Measurements from ENCODE around the gene PRORP. TPM values are rescaled to one million over a fixed set of nuclear protein-coding genes. Genes with fewer than 3 reads are reported as not detected.

Gene PRORP
- total RNA-seq, 4 donors from 2014 or later = 15.6 to 27.4 (median 22.1) TPM

DNA sequence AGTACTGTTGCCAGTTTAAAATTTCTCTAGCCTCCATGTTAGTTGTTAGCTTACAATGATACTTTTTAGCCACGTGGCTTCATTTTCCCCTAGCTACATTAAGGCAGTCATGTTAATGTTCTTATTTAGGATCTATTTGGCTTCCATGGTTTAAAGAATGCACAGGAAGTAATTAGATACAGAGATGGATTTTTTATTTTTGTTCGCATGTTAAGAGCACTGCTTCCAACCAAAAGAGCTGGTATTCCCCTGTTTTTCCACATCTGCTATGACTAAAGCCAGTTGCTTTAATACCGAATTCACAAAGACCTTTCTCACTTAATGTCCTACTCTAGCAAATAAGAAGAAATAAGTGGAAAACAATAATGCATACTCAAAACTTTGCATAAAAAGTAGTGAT is 45.1 kb downstream of the PRORP start:
- TF ChIP-seq, protein P1, sequence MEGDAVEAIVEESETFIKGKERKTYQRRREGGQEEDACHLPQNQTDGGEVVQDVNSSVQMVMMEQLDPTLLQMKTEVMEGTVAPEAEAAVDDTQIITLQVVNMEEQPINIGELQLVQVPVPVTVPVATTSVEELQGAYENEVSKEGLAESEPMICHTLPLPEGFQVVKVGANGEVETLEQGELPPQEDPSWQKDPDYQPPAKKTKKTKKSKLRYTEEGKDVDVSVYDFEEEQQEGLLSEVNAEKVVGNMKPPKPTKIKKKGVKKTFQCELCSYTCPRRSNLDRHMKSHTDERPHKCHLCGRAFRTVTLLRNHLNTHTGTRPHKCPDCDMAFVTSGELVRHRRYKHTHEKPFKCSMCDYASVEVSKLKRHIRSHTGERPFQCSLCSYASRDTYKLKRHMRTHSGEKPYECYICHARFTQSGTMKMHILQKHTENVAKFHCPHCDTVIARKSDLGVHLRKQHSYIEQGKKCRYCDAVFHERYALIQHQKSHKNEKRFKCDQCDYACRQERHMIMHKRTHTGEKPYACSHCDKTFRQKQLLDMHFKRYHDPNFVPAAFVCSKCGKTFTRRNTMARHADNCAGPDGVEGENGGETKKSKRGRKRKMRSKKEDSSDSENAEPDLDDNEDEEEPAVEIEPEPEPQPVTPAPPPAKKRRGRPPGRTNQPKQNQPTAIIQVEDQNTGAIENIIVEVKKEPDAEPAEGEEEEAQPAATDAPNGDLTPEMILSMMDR (IDR thresholded peaks at IDR 0.05; ENCODE audit: low read depth) = no peak

Other genes with a start within 250 kb of the PRORP start
- gene BAZ1A, start 247.2 kb upstream of the PRORP start, total RNA-seq = 10 to 100 TPM; 35.7 to 73.9 (median 36.5) TPM
- gene SRP54, start 139.6 kb upstream of the PRORP start, total RNA-seq = 10 to 100 TPM; 39.2 to 51.8 (median 45.3) TPM
- 10 to 100 TPM; 23.3 to 58.6 (median 40.5) TPM for gene FAM177A1, start 76.3 kb upstream of the PRORP start, total RNA-seq
- gene PPP2R3C, start 562 bp upstream of the PRORP start, total RNA-seq = 10 to 100 TPM; 26.9 to 50.2 (median 30.4) TPM
- gene PSMA6, start 169.8 kb downstream of the PRORP start, total RNA-seq = 100 to 1,000 TPM; 158 to 210 (median 166) TPM

Measured in subcutaneous adipose tissue (tissue), 4 donors.